Mucosa of descending colon (tissue), 3 donors: ENCODE measurements around the gene SLC1A3. TPM values are rescaled to one million over a fixed set of nuclear protein-coding genes. Genes with fewer than 3 reads are reported as not detected.
"Not testable (repeated sequence)": the region's sequence is repeated elsewhere in the genome, so short reads cannot be mapped to it uniquely, and the experiment has no call there.

Experiments
- ATAC-seq: fragments of 200-7000 bp; cut with Tn5 transposase; one replicate; pipeline ENCODE4 v1.9.1; 2020; ENCODE audit warnings: mild to moderate bottlenecking, moderate library complexity
- DNase-seq, 3 donors: peaks; one replicate each; pipeline ENCODE4 v3.0.0-alpha.2; 2020
- H3K36me3 ChIP-seq: fragments of 200-600 bp; one replicate; pipeline ENCODE4 v1.8.0; 2021; ENCODE audit warnings: low read depth, mild to moderate bottlenecking
- H3K4me1 ChIP-seq: fragments of 200-600 bp; one replicate; pipeline ENCODE4 v1.8.0; 2021; ENCODE audit warnings: low read depth, mild to moderate bottlenecking
- H3K4me3 ChIP-seq: fragments of 200-600 bp; one replicate; pipeline ENCODE4 v1.8.0; 2021; ENCODE audit warnings: mild to moderate bottlenecking
- H3K9me3 ChIP-seq: fragments of 200-600 bp; one replicate; pipeline ENCODE4 v1.8.0; 2021; ENCODE audit warnings: mild to moderate bottlenecking
- CTCF ChIP-seq: fragments of 200-600 bp; IDR thresholded peaks from one replicate; pipeline ENCODE4 v1.8.0; 2022; ENCODE audit warnings: antibody characterized with exemption, mild to moderate bottlenecking
- intact Hi-C, 2 donors: fragments of 100-400 bp; cut with DNase I in 1 of 2; cut with micrococcal nuclease in 1 of 2; formaldehyde crosslinking; loops; one replicate each; pipeline versions ENCODE4 v1.11.0 to v1.11.1; 2022; cut with DNase I, micrococcal nuclease
- total RNA-seq, 3 donors: library from RNA; stranded (reverse); fragmentation: NEBNext Ultra II Directional in 2 of 3; extraction: Animal tissue kit (Norgen Biotek cat#: 25700) in 2 of 3; gene quantifications; one replicate each; pipeline versions ENCODE4 v1.2.1 to v1.2.4, GENCODE V29; 2021 to 2023
- donor health status: DM: no; HTN: no; CAD: no; lungs with moderate emphysema.
- donor health status: DM: no; HTN: no; CAD: no.
- donor health status: DM: no; HTN: yes; CAD: no.

The SLC1A3 gene
- total RNA-seq, 3 donors from 2014 or later = 0.67 to 10.2 (median 7.9) TPM

GRCh38 chr5:36641431-36641830 is 35.0 kb downstream of the SLC1A3 start:
- no peak for TF ChIP-seq CTCF
- ATAC-seq (no peak), DNase-seq (no peak)
- no peaks in the 10 kb centered on the region for H3K9me3 ChIP-seq
- no peaks in the 10 kb centered on the region for H3K36me3 ChIP-seq
- H3K4me1 ChIP-seq = no peaks in the 10 kb centered on the region
- H3K4me3 ChIP-seq = no peak overlapping the region
- intact Hi-C loops = no loop called here

GRCh38 chr5:36642089-36642488 is 35.7 kb downstream of the SLC1A3 start:
- Histone ChIP-seq H3K4me1 (no peaks in the 10 kb centered on the region), H3K4me3 (no peak overlapping the region), H3K36me3 (no peaks in the 10 kb centered on the region), H3K9me3 (no peaks in the 10 kb centered on the region)
- TF ChIP-seq CTCF = no peak
- DNase-seq = no peak
- intact Hi-C loops = no loop called here
- ATAC-seq = no peak

DNA sequence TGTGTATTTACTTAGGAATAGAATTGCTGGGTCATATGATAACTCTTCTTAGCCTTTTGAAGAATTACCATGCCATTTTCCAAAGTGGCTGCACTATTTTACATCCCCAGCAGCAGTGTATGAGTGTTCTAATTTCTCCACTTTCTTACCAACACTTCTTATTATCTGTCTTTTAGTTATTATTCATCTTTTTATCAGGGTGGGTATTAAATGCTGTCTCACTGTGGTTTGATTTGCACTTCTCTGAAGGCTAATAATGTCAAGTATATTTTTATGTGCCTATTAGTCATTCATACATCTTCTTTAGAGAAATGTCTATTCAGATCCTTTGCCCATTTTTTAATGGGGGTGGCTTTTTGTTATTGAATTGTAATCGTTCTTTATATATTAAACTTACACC is 36.8 kb downstream of the SLC1A3 start:
- ATAC-seq = no peak
- no peaks in the 10 kb centered on the region for H3K4me1 ChIP-seq
- intact Hi-C loops = no loop called here

GRCh38 chr5:36643841-36644240 is 37.4 kb downstream of the SLC1A3 start:
- DNase-seq, ATAC-seq, H3K36me3 ChIP-seq, H3K4me3 ChIP-seq, intact Hi-C loops, H3K4me1 ChIP-seq, H3K9me3 ChIP-seq: not testable (repeated sequence)

More for the DNA sequence above, 36.8 kb downstream of the SLC1A3 start:
- no peak for DNase-seq
- Histone ChIP-seq H3K4me3 (no peak overlapping the region), H3K9me3 (no peaks in the 10 kb centered on the region), H3K36me3 (no peaks in the 10 kb centered on the region)
- no peak for TF ChIP-seq CTCF

GRCh38 chr5:36644727-36645126 is 38.3 kb downstream of the SLC1A3 start:
- intact Hi-C loops = no loop called here
- no peak for TF ChIP-seq CTCF
- DNase-seq (no peak), ATAC-seq (no peak)
- H3K4me1 ChIP-seq = no peaks in the 10 kb centered on the region
- no peaks in the 10 kb centered on the region for H3K36me3 ChIP-seq
- no peaks in the 10 kb centered on the region for H3K9me3 ChIP-seq
- no peak overlapping the region for H3K4me3 ChIP-seq

- intact Hi-C loops = no loop called here
- ATAC-seq = no peak
- TF ChIP-seq CTCF = no peak
- H3K36me3 ChIP-seq = no peaks in the 10 kb centered on the region
- H3K4me1 ChIP-seq = no peaks in the 10 kb centered on the region
- no peak for DNase-seq
- H3K4me3 ChIP-seq = no peak overlapping the region
- H3K9me3 ChIP-seq = no peaks in the 10 kb centered on the region
These were observed 39.7 kb downstream of the SLC1A3 start for GRCh38 chr5:36646100-36646499.
